Measurements from ENCODE around the gene ACVR2B.
A peak's percentile ranks its signal among the peaks of the same experiment; 100 is the strongest.

The ACVR2B gene

GRCh38 chr3:38488949-38489348, 35.3 kb downstream of the ACVR2B start:
- DNase-seq = no peak

- no peak for DNase-seq
Observed at GRCh38 chr3:38489766-38490165, 36.1 kb downstream of the ACVR2B start.

GRCh38 chr3:38490281-38491030, 36.8 kb downstream of the ACVR2B start:
- no peak for DNase-seq

GRCh38 chr3:38491215-38491614, 37.5 kb downstream of the ACVR2B start:
- DNase-seq = no peak

GRCh38 chr3:38493031-38493430, 39.3 kb downstream of the ACVR2B start:
- no peak for DNase-seq

GRCh38 chr3:38496131-38496910, 42.6 kb downstream of the ACVR2B start, which contains the start of gene EXOG:
TSS of gene EXOG (plus strand) at chr3:38496340. CDS start at chr3:38496368, 28 bp downstream.
- DNase-seq = peak; percentile 95

- DNase-seq = no peak
Observed at GRCh38 chr3:38497031-38497430, 43.3 kb downstream of the ACVR2B start.

- no peak for DNase-seq
Observed at GRCh38 chr3:38500688-38501417, 47.2 kb downstream of the ACVR2B start.

- DNase-seq = no peak
Observed at GRCh38 chr3:38507120-38507519, 53.4 kb downstream of the ACVR2B start.

- DNase-seq = no peak
Observed at GRCh38 chr3:38509732-38510131, 56.0 kb downstream of the ACVR2B start.

GRCh38 chr3:38510631-38511030, 56.9 kb downstream of the ACVR2B start:
- DNase-seq = no peak

GRCh38 chr3:38511546-38511945, 57.9 kb downstream of the ACVR2B start:
- no peak for DNase-seq

GRCh38 chr3:38515367-38515766, 61.7 kb downstream of the ACVR2B start:
- DNase-seq = no peak

GRCh38 chr3:38516669-38517068, 63.0 kb downstream of the ACVR2B start:
- no peak for DNase-seq

- no peak for DNase-seq
Observed at GRCh38 chr3:38519000-38519399, 65.3 kb downstream of the ACVR2B start.

- peak; percentile 59 for DNase-seq
Observed at GRCh38 chr3:38519651-38520050, 66.0 kb downstream of the ACVR2B start.

GRCh38 chr3:38521391-38521987, 67.8 kb downstream of the ACVR2B start:
- peak; percentile 67 for DNase-seq

- no peak for DNase-seq
Observed at GRCh38 chr3:38522002-38522401, 68.3 kb downstream of the ACVR2B start.

GRCh38 chr3:38524141-38524739, 70.5 kb downstream of the ACVR2B start:
- DNase-seq = no peak

- no peak for DNase-seq
Observed at GRCh38 chr3:38526792-38527191, 73.1 kb downstream of the ACVR2B start.

GRCh38 chr3:38528457-38528856, 74.8 kb downstream of the ACVR2B start:
- DNase-seq = no peak

GRCh38 chr3:38532529-38532928, 78.8 kb downstream of the ACVR2B start:
- DNase-seq = no peak

Data from CD4-positive, alpha-beta T cell treated with Interleukin-21 for 1 hour (primary cell).